HepG2 (cell line): ENCODE measurements around the gene SLC2A10. TPM values are rescaled to one million over a fixed set of nuclear protein-coding genes. Genes with fewer than 3 reads are reported as not detected.

ENCODE experiments used
- AKAP8 ChIP-seq: sonication (generic); formaldehyde crosslinking; IDR thresholded peaks from 2 replicates; pipeline ENCODE4 v1.5.1; 2020; ENCODE audit warnings: mild to moderate bottlenecking, missing genetic modification reagents
- CEBPZ ChIP-seq: IDR thresholded peaks from 2 replicates; pipeline ENCODE4 v1.6.1; 2012; ENCODE audit warnings: low read length, improper control_type of control experiment
- DPF2 ChIP-seq: sonication (generic); formaldehyde crosslinking; IDR thresholded peaks from 2 replicates; pipeline ENCODE4 v1.4.0; 2020; ENCODE audit warnings: mild to moderate bottlenecking, low read depth, missing genetic modification reagents, borderline replicate concordance
- FOXJ3 ChIP-seq: sonication (generic); formaldehyde crosslinking; IDR thresholded peaks from 2 replicates; pipeline ENCODE4 v1.4.0; 2020; ENCODE audit warnings: missing genetic modification reagents, mild to moderate bottlenecking, borderline replicate concordance
- MLXIP ChIP-seq: sonication (generic); formaldehyde crosslinking; IDR thresholded peaks from 2 replicates; pipeline ENCODE4 v1.9.0; 2021; ENCODE audit warnings: missing genetic modification reagents, borderline replicate concordance
- NFKB2 ChIP-seq: sonication (generic); formaldehyde crosslinking; IDR thresholded peaks from 2 replicates; pipeline ENCODE4 v1.4.0; 2020; ENCODE audit warnings: missing genetic modification reagents, borderline replicate concordance
- POGZ ChIP-seq: sonication (generic); formaldehyde crosslinking; IDR thresholded peaks from 2 replicates; pipeline ENCODE4 v1.4.0; 2020; ENCODE audit warnings: mild to moderate bottlenecking, missing genetic modification reagents
- REPIN1 ChIP-seq: sonication (generic); formaldehyde crosslinking; IDR thresholded peaks from 2 replicates; pipeline ENCODE4 v1.8.0; 2022; ENCODE audit warnings: missing genetic modification reagents, low read depth, mild to moderate bottlenecking, borderline replicate concordance
- SMC3 ChIP-seq: IDR thresholded peaks from 2 replicates; pipeline ENCODE4 v1.6.1; 2011; ENCODE audit warnings: low read length, improper control_type of control experiment
- TBX3 ChIP-seq: fragments of 450-650 bp; IDR thresholded peaks from 2 replicates; pipeline ENCODE4 v1.6.1; 2017; ENCODE audit warnings: antibody characterized with exemption, mild to moderate bottlenecking, inconsistent platforms, borderline replicate concordance
- YY1 ChIP-seq: IDR thresholded peaks from 2 replicates; pipeline ENCODE4 v1.6.1; 2011; ENCODE audit warnings: low read length, low read depth, moderate library complexity, mild to moderate bottlenecking; ENCODE audit not compliant: insufficient read depth, insufficient replicate concordance
- ZBED4 ChIP-seq: sonication (generic); formaldehyde crosslinking; IDR thresholded peaks from 2 replicates; pipeline ENCODE4 v1.4.0; 2020; ENCODE audit warnings: missing genetic modification reagents, borderline replicate concordance
- ZBTB43 ChIP-seq: sonication (generic); formaldehyde crosslinking; conservative IDR thresholded peaks from 2 replicates; pipeline ENCODE4 v1.4.0; 2020; ENCODE audit warnings: missing genetic modification reagents
- ZNF101 ChIP-seq: sonication (generic); formaldehyde crosslinking; IDR thresholded peaks from 2 replicates; pipeline ENCODE4 v1.4.0; 2020; ENCODE audit warnings: mild to moderate bottlenecking, low read depth, missing genetic modification reagents, borderline replicate concordance
- ZNF17 ChIP-seq: sonication (generic); formaldehyde crosslinking; IDR thresholded peaks from 2 replicates; pipeline ENCODE4 v1.5.0; 2020; ENCODE audit warnings: mild to moderate bottlenecking, missing genetic modification reagents
- ZNF335 ChIP-seq: sonication (generic); formaldehyde crosslinking; IDR thresholded peaks from 2 replicates; pipeline ENCODE4 v1.4.0; 2020; ENCODE audit warnings: missing genetic modification reagents
- ZNF740 ChIP-seq: sonication (generic); formaldehyde crosslinking; IDR thresholded peaks from 2 replicates; pipeline ENCODE4 v1.4.0; 2020; ENCODE audit warnings: missing genetic modification reagents
- polyA plus RNA-seq, 8 experiments: library from polyadenylated mRNA; depleted of rRNA in 3 of 8; stranded (reverse) in 7 of 8; unstranded in 1 of 8; fragments of >200 nt; fragmentation: Illumina TruSeq in 4 of 8; extraction: Trizol in 4 of 8; gene quantifications; 2 replicates each; pipeline versions ENCODE4 v1.2.1 to v1.2.3, GENCODE V29; 2011 to 2016; ENCODE audit warnings: low read depth in 4 of 8, missing spikeins in 1 of 8, mixed read lengths in 1 of 8; ENCODE audit not compliant: insufficient read depth in 1 of 8
- total RNA-seq, 5 experiments: library from RNA; depleted of rRNA; stranded (reverse); fragments of >200 nt; fragmentation: Illumina TruSeq; extraction: Trizol; gene quantifications; 2 replicates each; pipeline ENCODE4 v1.2.3, GENCODE V29; 2016; ENCODE audit warnings: low read depth in 1 of 5

The SLC2A10 gene
- total and polyA plus RNA-seq, 2 of the 13 experiments (the other 11 are each of a cell fraction or from before 2014, with no cell fraction given), result 16.0 to 18.4 TPM

GRCh38 chr20:46699651-46700359 is 9.6 kb upstream of the SLC2A10 start (continued):
- no peak for TF ChIP-seq MLXIP
- peak; percentile 96 for TF ChIP-seq SMC3
- no peak for TF ChIP-seq NFKB2 (CRISPR knock-in tag)
- TF ChIP-seq ZBED4 (CRISPR knock-in tag), result no peak
- TF ChIP-seq DPF2, result no peak
- TF ChIP-seq ZNF740 (CRISPR knock-in tag), result no peak; the same call in 1 of the 2 replicates
- peak; percentile 63 for TF ChIP-seq YY1
- no peak for TF ChIP-seq ZNF17 (CRISPR knock-in tag)
- no peak for TF ChIP-seq ZBTB43
- TF ChIP-seq ZNF101, result no peak
- no peak for TF ChIP-seq REPIN1 (CRISPR knock-in tag)
- peak; percentile 63 for TF ChIP-seq ZNF335
- peak; percentile 46; the same call in 1 of the 2 replicates for TF ChIP-seq POGZ
- TF ChIP-seq FOXJ3 (CRISPR knock-in tag), result no peak
- TF ChIP-seq CEBPZ, result no peak
- TF ChIP-seq AKAP8 (CRISPR knock-in tag), result no peak
- TF ChIP-seq TBX3, result no peak
